Fibroblast of the aortic adventitia (primary cell): Measurements from ENCODE around the gene LMO7. TPM values are rescaled to one million over a fixed set of nuclear protein-coding genes. Genes with fewer than 3 reads are reported as not detected.

Experiments
- DNase-seq: peaks from one replicate; pipeline ENCODE4 v3.0.0-alpha.2; 2010; ENCODE audit warnings: low read depth
- H3K4me3 ChIP-seq: 2 replicates; pipeline ENCODE4 v1.5.1; 2011; ENCODE audit warnings: low read depth, mild to moderate bottlenecking, control low read depth, low read length, moderate library complexity
- total RNA-seq: library from RNA; depleted of rRNA; stranded (reverse); fragments of >200 nt; gene quantifications from 2 replicates; pipeline ENCODE4 v1.2.3, GENCODE V29; 2012; ENCODE audit warnings: low replicate concordance
- TF ChIP-seq, protein P1 (sequence below): IDR thresholded peaks from 2 replicates; pipeline ENCODE4 v1.5.1; 2011; ENCODE audit warnings: mild to moderate bottlenecking, low read length, control low read depth, inconsistent platforms; ENCODE audit not compliant: insufficient read depth

LMO7 gene
- total RNA-seq, 1 donor = 221 TPM

DNA sequence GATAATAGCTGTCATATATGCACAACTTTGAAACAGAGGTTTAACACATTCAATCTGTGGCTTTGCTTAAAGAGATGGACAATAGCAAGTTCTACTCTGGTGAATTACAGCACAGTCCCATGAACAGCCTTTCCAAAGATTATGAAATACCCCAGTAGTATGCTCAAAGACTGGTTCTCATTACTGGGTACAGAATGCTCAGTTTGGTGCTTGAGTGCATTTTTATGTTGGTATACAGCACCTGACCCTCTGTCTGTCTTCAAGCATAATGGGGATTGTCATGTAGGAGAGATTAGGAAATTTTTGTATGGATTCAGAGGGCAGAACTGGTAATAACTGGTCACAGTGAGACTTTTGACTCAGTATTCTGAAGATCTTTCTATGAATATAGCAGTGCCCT is 7.6 kb downstream of the LMO7 start:
- H3K4me3 ChIP-seq = no peak overlapping the region
- TF ChIP-seq, protein P1, sequence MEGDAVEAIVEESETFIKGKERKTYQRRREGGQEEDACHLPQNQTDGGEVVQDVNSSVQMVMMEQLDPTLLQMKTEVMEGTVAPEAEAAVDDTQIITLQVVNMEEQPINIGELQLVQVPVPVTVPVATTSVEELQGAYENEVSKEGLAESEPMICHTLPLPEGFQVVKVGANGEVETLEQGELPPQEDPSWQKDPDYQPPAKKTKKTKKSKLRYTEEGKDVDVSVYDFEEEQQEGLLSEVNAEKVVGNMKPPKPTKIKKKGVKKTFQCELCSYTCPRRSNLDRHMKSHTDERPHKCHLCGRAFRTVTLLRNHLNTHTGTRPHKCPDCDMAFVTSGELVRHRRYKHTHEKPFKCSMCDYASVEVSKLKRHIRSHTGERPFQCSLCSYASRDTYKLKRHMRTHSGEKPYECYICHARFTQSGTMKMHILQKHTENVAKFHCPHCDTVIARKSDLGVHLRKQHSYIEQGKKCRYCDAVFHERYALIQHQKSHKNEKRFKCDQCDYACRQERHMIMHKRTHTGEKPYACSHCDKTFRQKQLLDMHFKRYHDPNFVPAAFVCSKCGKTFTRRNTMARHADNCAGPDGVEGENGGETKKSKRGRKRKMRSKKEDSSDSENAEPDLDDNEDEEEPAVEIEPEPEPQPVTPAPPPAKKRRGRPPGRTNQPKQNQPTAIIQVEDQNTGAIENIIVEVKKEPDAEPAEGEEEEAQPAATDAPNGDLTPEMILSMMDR = no peak
- no peak for DNase-seq

DNA sequence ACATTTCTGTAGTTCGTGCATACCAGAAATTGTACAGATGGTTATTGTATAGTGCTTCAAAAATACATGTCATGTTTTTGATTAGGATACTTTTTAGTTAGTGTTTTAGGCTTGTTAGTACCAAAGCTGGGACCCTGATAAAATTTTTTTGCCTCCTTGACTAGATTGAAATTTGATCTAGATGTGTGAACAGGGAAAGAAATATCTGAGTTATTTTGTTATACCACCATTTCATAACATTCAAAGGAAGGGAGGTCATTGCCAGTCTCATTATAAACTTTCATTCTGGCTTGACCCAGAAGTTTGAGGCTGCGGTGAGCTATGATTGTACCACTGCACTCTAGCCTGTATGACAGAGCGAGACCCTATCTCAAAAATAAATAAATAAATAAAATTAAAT is 9.0 kb downstream of the LMO7 start:
- DNase-seq = no peak
- TF ChIP-seq, protein P1 = no peak
- H3K4me3 ChIP-seq = no peak overlapping the region

DNA sequence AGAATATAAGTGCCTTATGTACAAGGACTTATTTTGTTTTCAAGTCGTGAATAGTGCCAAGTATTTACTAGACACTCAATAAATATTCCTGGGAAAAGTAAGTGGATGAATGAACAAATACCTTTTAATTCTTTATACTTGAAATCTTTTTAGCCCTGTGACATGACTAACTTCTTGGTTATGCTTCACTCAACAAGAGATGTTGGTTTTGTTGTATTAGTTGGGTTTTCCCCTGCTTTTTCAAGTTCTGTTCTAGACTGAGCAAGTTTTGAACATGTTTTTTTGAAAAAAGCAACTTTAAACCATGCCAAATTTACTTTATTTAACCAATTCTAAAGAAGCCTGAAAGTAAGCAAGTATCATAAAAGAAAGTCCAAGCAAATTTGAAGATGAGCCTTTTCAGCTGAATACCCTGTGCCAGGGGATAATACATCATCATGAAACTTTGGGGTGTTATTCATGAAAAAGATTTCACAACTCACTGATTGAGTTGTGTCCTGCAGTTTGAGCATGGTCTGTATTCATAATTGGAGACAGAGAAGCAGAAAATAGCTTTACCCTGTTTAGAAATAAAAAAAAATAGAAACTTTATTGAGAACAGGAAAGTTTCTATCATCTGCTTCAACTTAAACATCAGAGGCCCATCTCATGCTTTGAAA is 11.1 kb downstream of the LMO7 start:
- no peak for DNase-seq
- H3K4me3 ChIP-seq = no peak overlapping the region
- TF ChIP-seq, protein P1 = no peak

DNA sequence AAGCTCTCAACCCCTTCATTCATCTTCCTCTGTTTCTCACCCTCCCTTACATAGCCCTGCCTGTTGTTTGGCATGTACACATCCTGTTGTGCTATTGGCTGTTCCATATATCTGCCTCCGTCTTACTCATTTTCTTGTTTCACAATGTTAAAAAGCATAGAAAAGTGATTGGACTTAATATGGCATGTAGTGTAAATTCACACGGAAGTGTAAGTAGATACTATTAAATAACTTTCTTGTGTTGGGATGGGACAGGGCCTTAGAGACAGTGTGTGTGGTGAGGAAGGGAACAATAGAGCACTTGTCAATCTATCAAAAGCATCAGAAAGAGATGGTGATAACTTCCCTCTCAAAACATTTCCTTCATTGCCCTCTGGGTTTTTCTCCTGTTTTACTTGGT is 12.3 kb downstream of the LMO7 start:
- DNase-seq = no peak
- TF ChIP-seq, protein P1 = no peak
- no peak overlapping the region for H3K4me3 ChIP-seq

DNA sequence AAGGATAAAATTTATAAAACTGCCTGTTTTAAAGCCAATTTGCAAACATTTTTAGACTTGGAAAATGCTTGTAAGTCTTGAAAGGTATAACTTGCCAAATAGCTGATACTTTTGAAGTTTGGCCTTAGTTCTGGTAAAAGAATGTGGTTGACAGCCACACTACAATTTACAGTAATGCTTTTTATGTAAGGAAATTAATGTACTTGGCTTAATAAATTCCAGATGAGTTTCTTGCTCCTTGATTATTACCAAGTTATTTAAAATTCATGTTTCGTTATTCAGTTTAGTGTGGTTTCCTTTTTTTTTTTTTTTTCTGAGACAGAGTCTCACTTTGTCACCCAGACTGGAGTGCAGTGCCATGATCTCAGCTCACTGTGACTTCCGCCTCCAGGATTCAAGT is 14.9 kb downstream of the LMO7 start:
- TF ChIP-seq, protein P1 = no peak
- H3K4me3 ChIP-seq = no peak overlapping the region
- peak; percentile 77 for DNase-seq

DNA sequence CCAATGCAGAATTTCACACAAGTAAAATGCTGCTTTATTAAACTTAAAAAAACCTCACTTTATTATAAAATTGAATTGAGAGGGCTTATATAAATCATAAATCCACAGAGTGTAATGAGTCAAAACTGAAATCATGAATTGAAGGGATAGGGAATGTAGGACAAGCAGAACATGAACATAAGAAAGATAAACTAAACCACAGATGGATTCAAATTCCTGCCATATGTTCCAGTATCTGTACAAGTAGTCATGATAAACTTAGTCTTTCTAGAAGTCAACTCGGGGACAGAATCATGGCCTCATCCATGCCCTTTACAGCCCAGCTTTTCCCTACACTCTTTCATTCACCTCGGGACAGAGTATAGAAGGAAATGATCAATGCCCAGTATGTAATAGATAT is 16.6 kb downstream of the LMO7 start:
- DNase-seq = no peak
- TF ChIP-seq, protein P1 = no peak
- H3K4me3 ChIP-seq = no peak overlapping the region
